Loucy (cell line): ENCODE results near the gene RIPOR2.

Source experiments
- H2AFZ ChIP-seq: fragments of 200-600 bp; sonication (generic); 2 replicates; pipeline ENCODE4 v1.6.0; 2016; ENCODE audit warnings: antibody characterized with exemption, mild to moderate bottlenecking, low read length, moderate library complexity
- H3F3A ChIP-seq: fragments of 200-600 bp; 2 replicates; pipeline ENCODE4 v1.6.0; 2016; ENCODE audit warnings: antibody characterized with exemption, low read depth, mild to moderate bottlenecking
- H3K27me3 ChIP-seq: fragments of 200-600 bp; sonication (generic); 2 replicates; pipeline ENCODE4 v1.6.1; 2014; ENCODE audit warnings: low read length, mild to moderate bottlenecking; ENCODE audit not compliant: insufficient read depth, poor library complexity, severe bottlenecking
- H3K36me3 ChIP-seq: fragments of 200-600 bp; sonication (generic); 2 replicates; pipeline ENCODE4 v1.6.1; 2016; ENCODE audit warnings: low read length; ENCODE audit not compliant: insufficient read depth
- H3K4me1 ChIP-seq: fragments of 200-600 bp; sonication (generic); 2 replicates; pipeline ENCODE4 v1.5.1; 2014; ENCODE audit warnings: low read length, mild to moderate bottlenecking; ENCODE audit not compliant: insufficient read depth, poor library complexity, severe bottlenecking
- H3K4me2 ChIP-seq: fragments of 200-600 bp; sonication (generic); 2 replicates; pipeline ENCODE4 v1.6.0; 2014; ENCODE audit warnings: antibody characterized with exemption, low read length, low read depth, mild to moderate bottlenecking; ENCODE audit not compliant: poor library complexity, severe bottlenecking
- H3K4me3 ChIP-seq: fragments of 200-600 bp; sonication (generic); 2 replicates; pipeline ENCODE4 v1.5.1; 2014; ENCODE audit warnings: low read length, mild to moderate bottlenecking, mixed read lengths; ENCODE audit not compliant: poor library complexity, severe bottlenecking
- H3K79me2 ChIP-seq: fragments of 200-600 bp; sonication (generic); 2 replicates; pipeline ENCODE4 v1.6.1; 2014; ENCODE audit warnings: low read length; ENCODE audit not compliant: insufficient read depth
- H3K9ac ChIP-seq: fragments of 200-600 bp; sonication (generic); 2 replicates; pipeline ENCODE4 v1.6.0; 2014; ENCODE audit warnings: mild to moderate bottlenecking, low read depth, low read length, moderate library complexity; ENCODE audit not compliant: poor library complexity, severe bottlenecking
- H3K9me2 ChIP-seq: fragments of 200-600 bp; sonication (generic); replicated peaks from 2 replicates; pipeline ENCODE4 v1.6.1; 2016; ENCODE audit warnings: low read depth, low read length, mixed read lengths
- H3K9me3 ChIP-seq: fragments of 200-600 bp; sonication (generic); 2 replicates; pipeline ENCODE4 v1.6.1; 2014; ENCODE audit warnings: mild to moderate bottlenecking, antibody characterized with exemption, low read length, low read depth; ENCODE audit not compliant: insufficient read depth
- H4K20me1 ChIP-seq: fragments of 200-600 bp; sonication (generic); 2 replicates; pipeline ENCODE4 v1.6.0; 2014; ENCODE audit warnings: antibody characterized with exemption, low read length, mild to moderate bottlenecking; ENCODE audit not compliant: insufficient read depth, poor library complexity, severe bottlenecking
- CTCF ChIP-seq: fragments of 200-600 bp; sonication (generic); conservative IDR thresholded peaks from 2 replicates; pipeline ENCODE4 v1.5.1; 2014; ENCODE audit warnings: mild to moderate bottlenecking, antibody characterized with exemption, low read length
- EZH2phosphoT487 ChIP-seq: fragments of 200-600 bp; IDR thresholded peaks from 2 replicates; pipeline ENCODE4 v1.6.1; 2018; ENCODE audit warnings: antibody characterized with exemption, mild to moderate bottlenecking, moderate library complexity, borderline replicate concordance

The RIPOR2 gene

GRCh38 chr6:24867104-24867703 lies 68.6 kb downstream of the RIPOR2 start:
- H3K27me3 ChIP-seq = no peaks in the 10 kb centered on the region
- no peaks in the 10 kb centered on the region for H3K9me3 ChIP-seq
- no peak overlapping the region for H3K9ac ChIP-seq
- H3K4me1 ChIP-seq = no peaks in the 10 kb centered on the region
- H3K36me3 ChIP-seq = peaks cover 92% of the 10 kb centered on the region; the same call in 1 of the 2 replicates
- no peak overlapping the region for H3K4me3 ChIP-seq
- H4K20me1 ChIP-seq = no peaks in the 10 kb centered on the region
- no peaks in the 10 kb centered on the region for H3K79me2 ChIP-seq
- H3F3A ChIP-seq = no peaks in the 10 kb centered on the region
- no peak overlapping the region for H2AFZ ChIP-seq
- H3K9me2 ChIP-seq = no peaks in the 10 kb centered on the region
- TF ChIP-seq EZH2phosphoT487 (no peak), CTCF (no peak; the same call in 1 of the 2 replicates)
- no peak overlapping the region for H3K4me2 ChIP-seq

DNA sequence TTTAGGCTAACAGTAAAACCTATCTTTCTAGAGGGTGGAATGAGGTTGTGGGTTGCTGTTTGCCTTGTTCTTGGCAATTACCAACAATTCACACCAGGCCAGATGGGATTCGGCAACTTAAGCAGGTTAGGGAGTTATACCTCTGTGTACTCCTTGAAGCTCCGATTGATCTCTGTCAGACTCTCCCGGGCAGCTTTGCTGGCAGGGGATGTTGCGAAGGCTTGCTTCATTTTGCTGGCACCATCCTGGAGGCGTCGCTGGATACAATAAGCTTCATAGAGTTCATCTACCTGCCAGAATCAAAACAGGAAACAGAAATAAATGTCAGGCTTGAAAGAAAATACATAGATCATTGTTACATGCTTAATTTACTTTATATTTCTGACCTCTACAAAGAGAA lies 70.6 kb downstream of the RIPOR2 start:
- H3K9ac ChIP-seq = no peak overlapping the region
- no peak overlapping the region for H3K4me3 ChIP-seq
- H3K9me3 ChIP-seq = no peaks in the 10 kb centered on the region
- peaks cover 93% of the 10 kb centered on the region; the same call in 1 of the 2 replicates for H3K36me3 ChIP-seq
- no peaks in the 10 kb centered on the region for H3K27me3 ChIP-seq
- TF ChIP-seq EZH2phosphoT487 (no peak), CTCF (no peak)
- no peaks in the 10 kb centered on the region for H3K79me2 ChIP-seq
- no peaks in the 10 kb centered on the region for H4K20me1 ChIP-seq
- H2AFZ ChIP-seq = no peak overlapping the region
- H3K9me2 ChIP-seq = no peaks in the 10 kb centered on the region
- no peaks in the 10 kb centered on the region for H3K4me1 ChIP-seq
- no peak overlapping the region for H3K4me2 ChIP-seq
- H3F3A ChIP-seq = no peaks in the 10 kb centered on the region

- H3K9me2 ChIP-seq = no peaks in the 10 kb centered on the region
- no peaks in the 10 kb centered on the region for H3K79me2 ChIP-seq
- H2AFZ ChIP-seq = no peak overlapping the region
- no peaks in the 10 kb centered on the region for H3K27me3 ChIP-seq
- no peak overlapping the region for H3K4me2 ChIP-seq
- H4K20me1 ChIP-seq = no peaks in the 10 kb centered on the region
- no peak for TF ChIP-seq CTCF
- no peak for TF ChIP-seq EZH2phosphoT487
- no peaks in the 10 kb centered on the region for H3K9me3 ChIP-seq
- H3K4me3 ChIP-seq = no peak overlapping the region
- no peaks in the 10 kb centered on the region for H3K4me1 ChIP-seq
- H3F3A ChIP-seq = no peaks in the 10 kb centered on the region
- peaks cover 94% of the 10 kb centered on the region; the same call in 1 of the 2 replicates for H3K36me3 ChIP-seq
- no peak overlapping the region for H3K9ac ChIP-seq
These were observed 71.4 kb downstream of the RIPOR2 start for GRCh38 chr6:24864343-24864742.
